HG02610 (cell line): Measurements from ENCODE around the gene HPSE2.
A peak's percentile ranks its signal among the peaks of the same experiment; 100 is the strongest.

Experiments used
- ATAC-seq: cut with Tn5 transposase; IDR thresholded peaks from one replicate; pipeline ENCODE4 v1.9.1; 2021; ENCODE audit warnings: mild to moderate bottlenecking, moderate library complexity; ENCODE audit not compliant: unreplicated experiment

Gene HPSE2

GRCh38 chr10:98419469-98420261 lies 816.0 kb downstream of the HPSE2 start:
- no peak for ATAC-seq

GRCh38 chr10:98418665-98419468 lies 816.8 kb downstream of the HPSE2 start:
- ATAC-seq: no peak

- ATAC-seq: no peak
These were observed 817.5 kb downstream of the HPSE2 start for GRCh38 chr10:98417973-98418664.

- ATAC-seq: no peak
These were observed 818.1 kb downstream of the HPSE2 start for GRCh38 chr10:98417481-98417959.

GRCh38 chr10:98416606-98417388 lies 818.9 kb downstream of the HPSE2 start:
- ATAC-seq: no peak

GRCh38 chr10:98415731-98416119 lies 819.9 kb downstream of the HPSE2 start:
- ATAC-seq: no peak

GRCh38 chr10:98414932-98415730 lies 820.5 kb downstream of the HPSE2 start, which contains the start of gene PYROXD2:
Gene PYROXD2 (minus strand): TSS chr10:98415182. CDS start chr10:98415135, 47 bp downstream.
- peak; percentile 58 for ATAC-seq

- peak; percentile 15 for ATAC-seq
These were observed 821.1 kb downstream of the HPSE2 start for GRCh38 chr10:98414578-98414931.

GRCh38 chr10:98411768-98412167 lies 823.9 kb downstream of the HPSE2 start:
- no peak for ATAC-seq

GRCh38 chr10:98411166-98411565 lies 824.5 kb downstream of the HPSE2 start:
- no peak for ATAC-seq

- no peak for ATAC-seq
These were observed 824.9 kb downstream of the HPSE2 start for GRCh38 chr10:98410759-98411158.

GRCh38 chr10:98410135-98410743 lies 825.4 kb downstream of the HPSE2 start:
- ATAC-seq: no peak

- no peak for ATAC-seq
These were observed 826.9 kb downstream of the HPSE2 start for GRCh38 chr10:98408799-98409198.

GRCh38 chr10:98407744-98408241 lies 827.9 kb downstream of the HPSE2 start:
- ATAC-seq: no peak
